Measurements from ENCODE around the gene TPM2. TPM values are rescaled to one million over a fixed set of nuclear protein-coding genes. Genes with fewer than 3 reads are reported as not detected.

The TPM2 gene
- total and polyA plus RNA-seq, 2 donors from 2014 or later, result 218 to 287 TPM

DNA sequence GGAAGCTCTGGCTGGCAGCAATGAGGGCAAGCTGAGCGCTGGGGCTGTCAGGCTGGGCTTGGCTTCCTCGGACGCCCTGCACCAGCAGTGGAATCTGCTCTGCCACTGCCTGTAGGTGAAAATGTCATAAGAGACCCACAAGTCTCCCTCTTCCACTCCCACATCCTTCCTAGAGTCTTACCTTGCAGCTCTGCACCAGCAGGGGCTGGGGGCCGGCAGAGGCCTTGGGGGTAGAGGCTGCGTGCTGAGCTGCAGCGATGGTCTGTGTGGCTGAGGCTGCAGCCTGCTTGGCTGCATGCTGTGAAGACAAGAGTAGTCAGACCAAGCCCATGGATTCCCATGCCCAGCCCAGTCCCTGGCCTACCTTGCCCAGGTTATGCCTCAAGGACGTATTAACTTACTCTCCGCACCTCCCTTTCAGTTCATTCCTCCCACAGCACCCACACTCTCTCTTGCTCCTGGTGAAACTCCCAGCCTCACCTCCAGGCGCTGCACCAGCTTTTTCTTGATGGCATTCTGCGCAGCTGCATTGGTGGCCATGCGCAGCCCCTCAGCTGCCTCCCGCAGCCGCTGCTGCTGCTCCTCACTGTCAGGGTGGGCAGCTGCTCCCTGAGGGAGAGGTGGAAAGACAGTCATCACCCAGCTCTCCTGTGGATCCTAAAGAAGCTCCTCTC, 25.0 kb upstream of the TPM2 start:
- Histone ChIP-seq H3K4me1 (ENCODE audit: control insufficient read depth in 2 of 3, insufficient read depth in 2 of 3, low read depth in 1 of 3, low read length in 3 of 3) (peaks cover 0 to 11% (median 0%) of the 10 kb centered on the region in 3 donors), H3K36me3 (ENCODE audit: control insufficient read depth in 2 of 3, insufficient read depth in 3 of 3, low read length in 3 of 3) (peaks cover 12 to 95% (median 80%) of the 10 kb centered on the region in 3 donors), H3K27me3 (ENCODE audit: control insufficient read depth, insufficient read depth, low read length) (no peaks in the 10 kb centered on the region), H3K9me3 (ENCODE audit: control insufficient read depth in 2 of 3, insufficient read depth in 1 of 3, low read length in 3 of 3) (no peaks in the 10 kb centered on the region), H3K27ac (ENCODE audit: low read depth in 2 of 2, low read length in 2 of 2) (no peak overlapping the region), H3K9ac (ENCODE audit: low read length in 3 of 3) (no peak overlapping the region), H3K4me3 (ENCODE audit: low read length in 3 of 3) (no peak overlapping the region)
- intact Hi-C loops (cut with DNase I), result no loop called here
- DNase-seq (peak in 1 of 5 donors; percentile 50), FAIRE-seq (no peak)
- TF ChIP-seq, protein P1, sequence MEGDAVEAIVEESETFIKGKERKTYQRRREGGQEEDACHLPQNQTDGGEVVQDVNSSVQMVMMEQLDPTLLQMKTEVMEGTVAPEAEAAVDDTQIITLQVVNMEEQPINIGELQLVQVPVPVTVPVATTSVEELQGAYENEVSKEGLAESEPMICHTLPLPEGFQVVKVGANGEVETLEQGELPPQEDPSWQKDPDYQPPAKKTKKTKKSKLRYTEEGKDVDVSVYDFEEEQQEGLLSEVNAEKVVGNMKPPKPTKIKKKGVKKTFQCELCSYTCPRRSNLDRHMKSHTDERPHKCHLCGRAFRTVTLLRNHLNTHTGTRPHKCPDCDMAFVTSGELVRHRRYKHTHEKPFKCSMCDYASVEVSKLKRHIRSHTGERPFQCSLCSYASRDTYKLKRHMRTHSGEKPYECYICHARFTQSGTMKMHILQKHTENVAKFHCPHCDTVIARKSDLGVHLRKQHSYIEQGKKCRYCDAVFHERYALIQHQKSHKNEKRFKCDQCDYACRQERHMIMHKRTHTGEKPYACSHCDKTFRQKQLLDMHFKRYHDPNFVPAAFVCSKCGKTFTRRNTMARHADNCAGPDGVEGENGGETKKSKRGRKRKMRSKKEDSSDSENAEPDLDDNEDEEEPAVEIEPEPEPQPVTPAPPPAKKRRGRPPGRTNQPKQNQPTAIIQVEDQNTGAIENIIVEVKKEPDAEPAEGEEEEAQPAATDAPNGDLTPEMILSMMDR (IDR thresholded peaks at IDR 0.05; ENCODE audit: borderline replicate concordance, extremely low read depth, insufficient read depth), result no peak

DNA sequence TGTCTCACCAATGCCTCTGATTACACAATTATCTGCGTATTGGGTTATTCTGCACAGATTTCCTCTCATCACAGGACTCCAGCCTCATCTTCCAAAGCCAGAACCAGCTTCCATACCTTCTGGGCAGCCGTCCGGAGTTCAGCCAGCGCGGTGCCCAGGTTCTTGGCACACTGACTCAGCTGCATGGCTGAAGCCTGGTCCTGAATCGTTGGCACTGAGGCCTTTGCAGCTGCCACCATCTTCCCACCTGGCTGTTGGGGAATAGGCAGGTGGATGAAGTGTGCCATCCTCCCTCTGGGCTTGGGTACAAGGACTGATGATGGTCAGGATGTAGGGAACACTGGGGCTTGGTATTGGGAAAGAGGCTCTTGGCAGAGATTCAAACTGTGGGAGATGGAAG, 24.4 kb upstream of the TPM2 start:
- intact Hi-C loops (cut with DNase I), result no loop called here
- no peak for FAIRE-seq
- H3K27ac ChIP-seq (ENCODE audit: low read depth in 2 of 2, low read length in 2 of 2), result no peak overlapping the region

GRCh38 chr9:35713578-35713977, 23.9 kb upstream of the TPM2 start:
- TF ChIP-seq, protein P1 (IDR thresholded peaks at IDR 0.05; ENCODE audit: borderline replicate concordance, extremely low read depth, insufficient read depth), result no peak
- no peaks in the 10 kb centered on the region for H3K27me3 ChIP-seq (ENCODE audit: control insufficient read depth, insufficient read depth, low read length)
- DNase-seq, result no peak
- H3K9me3 ChIP-seq (ENCODE audit: control insufficient read depth in 2 of 3, insufficient read depth in 1 of 3, low read length in 3 of 3), result no peaks in the 10 kb centered on the region
- H3K36me3 ChIP-seq (ENCODE audit: control insufficient read depth in 2 of 3, insufficient read depth in 3 of 3, low read length in 3 of 3), result peaks cover 9 to 91% (median 71%) of the 10 kb centered on the region in 3 donors
- no peak overlapping the region for H3K9ac ChIP-seq (ENCODE audit: low read length in 3 of 3)
- no peak overlapping the region for H3K4me3 ChIP-seq (ENCODE audit: low read length in 3 of 3)
- FAIRE-seq, result no peak
- intact Hi-C loops (cut with DNase I), result no loop called here
- peaks cover 0 to 11% (median 0%) of the 10 kb centered on the region in 3 donors for H3K4me1 ChIP-seq (ENCODE audit: control insufficient read depth in 2 of 3, insufficient read depth in 2 of 3, low read depth in 1 of 3, low read length in 3 of 3)
- no peak overlapping the region for H3K27ac ChIP-seq (ENCODE audit: low read depth in 2 of 2, low read length in 2 of 2)

More for the DNA sequence above, 24.4 kb upstream of the TPM2 start:
- TF ChIP-seq, protein P1 (IDR thresholded peaks at IDR 0.05; ENCODE audit: borderline replicate concordance, extremely low read depth, insufficient read depth), result no peak
- H3K4me1 ChIP-seq (ENCODE audit: control insufficient read depth in 2 of 3, insufficient read depth in 2 of 3, low read depth in 1 of 3, low read length in 3 of 3), result peaks cover 0 to 11% (median 0%) of the 10 kb centered on the region in 3 donors
- no peak overlapping the region for H3K4me3 ChIP-seq (ENCODE audit: low read length in 3 of 3)
- no peaks in the 10 kb centered on the region for H3K9me3 ChIP-seq (ENCODE audit: control insufficient read depth in 2 of 3, insufficient read depth in 1 of 3, low read length in 3 of 3)
- DNase-seq, result peak in 1 of 5 donors; percentile 33
- H3K36me3 ChIP-seq (ENCODE audit: control insufficient read depth in 2 of 3, insufficient read depth in 3 of 3, low read length in 3 of 3), result peaks cover 9 to 92% (median 74%) of the 10 kb centered on the region in 3 donors
- no peaks in the 10 kb centered on the region for H3K27me3 ChIP-seq (ENCODE audit: control insufficient read depth, insufficient read depth, low read length)
- no peak overlapping the region for H3K9ac ChIP-seq (ENCODE audit: low read length in 3 of 3)

Data from kidney (tissue), 14 donors.